TTC549 (cell line): Measurements from ENCODE around the gene CCDC158.
"Not testable (repeated sequence)": the region's sequence is repeated elsewhere in the genome, so short reads cannot be mapped to it uniquely, and the experiment has no call there.

Source experiments
- FAIRE-seq: peaks from 2 replicates; lab custom pipeline; 2012; peaks lifted over from hg19 to GRCh38; lab: Jason Lieb, UNC

CCDC158 gene

DNA sequence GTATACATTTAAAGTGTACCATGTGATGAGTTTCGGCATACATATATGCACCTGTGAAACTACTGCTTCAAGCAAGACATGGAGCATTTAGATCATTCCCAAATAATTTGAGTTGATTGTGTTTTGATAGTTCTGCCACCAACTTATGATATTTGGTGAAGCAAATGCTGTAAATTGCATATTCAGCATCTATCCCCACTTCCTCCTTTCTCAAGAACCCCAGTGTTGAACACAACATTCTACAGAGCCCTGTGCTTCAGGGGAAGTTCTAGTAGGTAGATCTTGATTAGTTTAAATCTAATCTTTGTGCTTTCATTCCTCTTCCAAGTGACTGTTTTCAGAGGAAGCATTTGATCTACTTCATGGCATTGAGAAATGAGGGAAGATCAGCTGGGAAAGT, 8.7 kb upstream of the CCDC158 start:
- FAIRE-seq, result no peak

DNA sequence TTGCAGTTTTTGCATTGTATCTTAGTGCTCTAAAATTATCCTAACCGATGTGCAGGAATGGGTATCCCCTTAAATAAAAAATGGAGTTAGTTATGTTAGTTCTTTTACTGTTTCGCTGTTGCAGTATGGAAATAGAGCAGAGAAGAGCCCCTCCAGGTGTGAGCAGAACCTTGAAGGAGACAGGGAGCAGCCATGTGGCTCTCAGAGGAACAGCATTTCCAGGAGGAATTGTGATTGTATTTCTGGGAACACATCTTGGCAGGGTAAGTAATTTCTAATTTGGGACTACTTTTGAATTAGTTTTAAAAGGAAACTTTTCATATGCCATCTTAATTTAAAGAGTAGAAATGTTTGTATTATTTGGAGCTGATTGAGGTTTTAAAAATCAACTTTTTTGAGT, 5.3 kb upstream of the CCDC158 start:
- FAIRE-seq, result no peak

- FAIRE-seq, result not testable (repeated sequence)
Observed at GRCh38 chr4:76423159-76423558, 2.2 kb upstream of the CCDC158 start.

DNA sequence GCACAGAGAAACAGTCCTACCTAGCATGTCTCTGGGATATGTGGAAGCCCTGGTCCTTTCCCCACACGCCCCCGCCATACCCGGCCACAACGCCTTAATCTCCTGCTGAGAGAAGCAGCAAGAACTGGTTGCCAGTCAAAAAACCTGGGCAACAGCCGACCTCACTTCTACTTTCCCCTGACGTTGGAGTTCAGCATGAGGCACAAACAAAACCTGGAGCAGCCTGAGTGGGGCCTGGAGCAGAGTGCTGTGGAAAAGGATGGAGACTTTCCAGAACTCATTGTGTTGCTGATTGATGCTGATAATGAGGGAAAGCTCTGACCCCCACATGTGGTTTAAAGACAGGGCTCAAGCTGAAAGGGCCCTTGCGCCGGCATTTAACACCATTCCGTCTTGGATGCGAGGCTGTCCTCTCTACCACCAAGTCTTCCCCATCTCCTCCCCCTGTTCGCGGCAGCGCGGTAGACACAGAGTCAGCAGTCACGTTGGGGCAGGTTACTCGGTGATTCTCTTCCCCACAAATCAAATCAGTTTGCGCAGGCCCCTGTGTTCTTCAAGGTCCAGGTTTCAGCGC, 666 bp downstream of the CCDC158 start:
- no peak for FAIRE-seq

- FAIRE-seq, result no peak
Observed at GRCh38 chr4:76410636-76411035, 10.3 kb downstream of the CCDC158 start.

DNA sequence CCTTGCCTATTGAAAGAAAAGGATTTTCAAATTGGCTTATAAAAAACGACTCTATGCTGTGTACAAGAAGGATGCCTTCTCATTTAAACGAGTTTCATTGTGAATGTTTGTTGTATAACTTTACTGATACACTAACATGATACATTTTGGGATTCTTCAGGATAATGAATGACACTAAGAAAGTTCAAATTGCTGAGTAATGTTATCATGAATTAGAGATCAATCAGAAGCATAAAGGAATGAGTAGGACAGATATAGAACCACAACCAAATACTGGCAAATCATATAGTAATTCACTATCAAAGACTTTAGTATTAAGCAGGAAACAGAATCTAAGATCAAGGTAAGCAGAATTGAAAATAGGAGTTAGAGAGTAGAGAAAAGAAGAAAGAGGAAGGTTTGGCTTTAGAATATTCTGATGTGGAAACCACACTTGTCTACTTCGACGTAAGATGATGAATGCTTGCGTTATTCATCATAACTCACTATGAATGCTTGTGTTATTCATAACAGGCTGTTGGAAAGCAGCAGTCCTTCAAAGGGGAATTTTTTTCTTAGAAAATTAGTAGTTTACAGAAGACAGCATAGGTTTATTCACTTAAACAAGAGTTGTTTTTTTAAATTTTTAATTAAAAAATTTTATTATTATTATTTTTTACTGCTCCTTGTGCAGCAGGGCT, 13.4 kb downstream of the CCDC158 start:
- no peak for FAIRE-seq

GRCh38 chr4:76406081-76406480, 14.9 kb downstream of the CCDC158 start:
- FAIRE-seq, result no peak

GRCh38 chr4:76401654-76402053, 19.3 kb downstream of the CCDC158 start:
- FAIRE-seq, result no peak

GRCh38 chr4:76388160-76388908, 32.6 kb downstream of the CCDC158 start:
- no peak for FAIRE-seq

GRCh38 chr4:76386566-76387305, 34.2 kb downstream of the CCDC158 start:
- FAIRE-seq, result no peak

DNA sequence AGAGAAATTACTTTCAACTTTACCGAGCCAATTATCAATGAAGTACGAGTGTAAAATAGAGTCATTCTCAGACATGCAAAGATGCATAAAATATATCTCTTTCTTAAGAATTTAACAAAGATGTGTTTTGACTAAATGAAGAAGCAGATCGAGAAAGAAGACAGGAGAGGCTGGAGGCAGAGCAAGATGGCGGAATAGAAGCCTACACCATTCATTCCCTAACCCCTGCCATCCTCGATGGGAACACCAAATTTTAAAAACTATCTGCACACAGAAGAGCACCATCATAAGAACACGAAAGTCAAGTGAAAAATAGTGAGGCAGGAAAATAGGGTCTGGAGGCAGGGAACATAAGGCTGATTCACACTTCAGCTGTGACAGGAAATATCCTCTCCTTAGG, 35.0 kb downstream of the CCDC158 start:
- FAIRE-seq, result no peak

GRCh38 chr4:76384052-76384451, 36.9 kb downstream of the CCDC158 start:
- FAIRE-seq, result no peak

DNA sequence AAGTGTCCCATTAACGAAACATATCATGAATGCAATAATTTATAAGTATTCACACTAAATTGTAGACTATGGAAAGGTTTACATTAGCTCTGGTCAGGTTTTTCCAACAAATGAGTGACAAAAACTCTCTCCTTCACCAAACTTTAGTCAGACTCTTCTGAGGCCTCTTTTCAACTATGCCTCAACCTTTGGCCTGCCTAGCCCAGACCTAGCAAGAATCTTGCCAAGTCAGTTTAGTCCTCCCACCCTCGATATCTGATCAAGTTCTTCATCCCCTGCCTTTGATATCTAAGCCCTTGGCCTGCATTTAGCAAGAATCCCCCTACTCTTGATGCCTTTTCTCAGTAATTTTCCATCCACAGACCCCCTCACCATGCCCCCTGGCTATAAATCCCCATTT, 37.9 kb downstream of the CCDC158 start:
- no peak for FAIRE-seq

DNA sequence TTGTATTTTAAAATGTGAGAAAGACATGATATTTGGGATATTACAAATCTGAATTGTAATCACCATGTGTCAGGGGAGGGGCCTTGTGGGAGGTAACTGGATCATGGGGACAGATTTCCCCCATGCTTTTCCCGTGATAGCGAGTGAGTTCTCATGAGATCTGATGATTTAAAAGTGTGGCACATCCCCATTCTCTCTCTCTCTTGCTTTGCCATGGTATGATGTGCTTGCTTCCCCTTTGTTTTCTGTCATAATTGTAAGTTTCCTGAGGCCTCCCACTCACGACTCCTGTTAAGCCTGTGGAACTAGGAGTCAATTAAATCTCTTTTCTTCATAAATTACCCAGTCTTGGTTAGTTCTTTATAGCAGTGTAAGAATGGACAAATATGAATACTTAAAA, 39.0 kb downstream of the CCDC158 start:
- FAIRE-seq, result no peak

DNA sequence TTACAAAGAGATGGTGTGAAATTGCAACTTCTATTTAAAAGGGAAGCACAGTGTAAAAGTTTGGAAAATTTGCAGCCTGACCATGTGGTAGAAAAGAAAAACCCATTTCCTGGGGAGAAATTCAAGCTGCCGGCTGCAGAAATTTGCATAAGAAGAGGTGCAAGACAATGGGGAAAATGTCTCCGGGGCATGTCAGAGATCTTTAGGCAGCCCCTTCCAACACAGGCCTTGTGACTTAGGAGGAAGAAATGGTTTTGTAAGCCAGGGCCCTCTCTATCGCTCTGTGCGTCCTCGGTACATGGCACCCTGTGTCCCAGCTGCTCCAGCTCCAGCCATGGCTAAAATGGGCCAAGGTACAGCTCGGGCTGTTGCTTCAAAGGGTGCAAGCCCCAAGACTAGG, 40.4 kb downstream of the CCDC158 start:
- FAIRE-seq, result no peak

- FAIRE-seq, result no peak
Observed at GRCh38 chr4:76377911-76378310, 43.0 kb downstream of the CCDC158 start.

- no peak for FAIRE-seq
Observed at GRCh38 chr4:76377481-76377901, 43.5 kb downstream of the CCDC158 start.

DNA sequence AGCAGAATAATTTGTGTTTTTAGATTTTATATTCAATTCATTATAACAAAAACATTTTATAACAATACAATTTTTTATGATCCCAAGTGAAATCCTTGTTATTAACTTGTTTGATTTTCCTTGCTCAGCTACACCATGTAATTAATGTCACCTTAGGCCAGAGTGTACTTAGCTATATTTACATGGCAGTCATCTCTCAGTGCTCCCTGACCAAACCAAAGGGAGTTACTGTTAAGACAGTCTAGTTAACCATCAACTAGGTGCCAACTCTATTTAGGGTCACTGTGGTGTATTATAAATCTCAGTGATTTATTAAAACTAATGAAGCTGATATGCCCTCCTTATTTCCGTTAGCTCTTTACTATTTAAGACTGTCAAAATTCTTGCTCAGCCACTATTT, 44.4 kb downstream of the CCDC158 start:
- no peak for FAIRE-seq

DNA sequence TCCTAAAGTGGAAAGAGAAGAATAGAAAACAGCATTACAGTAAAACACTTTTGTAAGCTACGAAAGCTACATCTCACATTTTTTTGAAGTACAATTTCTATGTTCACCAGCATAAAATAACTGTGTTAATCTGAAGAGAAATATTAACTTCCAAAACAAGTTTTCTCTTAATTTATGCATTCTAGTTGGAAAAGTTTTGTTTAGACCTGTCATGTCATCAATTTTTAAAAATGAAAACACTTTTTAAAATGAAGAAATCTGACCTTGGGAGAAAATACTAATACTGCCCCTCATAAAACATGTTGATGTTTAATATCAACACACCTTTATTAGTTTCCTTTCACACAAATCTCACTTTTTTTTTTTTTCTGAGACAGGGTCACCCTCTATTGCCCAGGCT, 45.2 kb downstream of the CCDC158 start:
- no peak for FAIRE-seq

DNA sequence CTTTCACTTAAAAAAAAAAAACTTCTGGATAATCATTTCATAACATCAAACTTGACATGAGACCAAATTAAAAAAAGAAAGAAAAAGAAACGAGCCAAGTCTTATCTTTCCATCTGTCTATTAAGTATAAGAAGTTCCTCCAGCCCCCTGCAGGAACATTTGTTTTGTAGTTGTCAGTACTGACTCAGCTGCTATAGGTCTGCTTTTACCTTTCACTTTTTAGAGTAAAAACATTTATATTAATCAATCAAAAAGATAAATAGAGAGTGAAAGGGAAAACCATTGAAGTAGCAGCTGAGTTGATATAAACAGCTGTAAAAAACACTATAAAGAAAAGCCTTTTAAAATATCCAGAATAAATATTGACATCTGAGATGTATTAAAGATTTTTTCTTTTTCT, 46.1 kb downstream of the CCDC158 start:
- no peak for FAIRE-seq

DNA sequence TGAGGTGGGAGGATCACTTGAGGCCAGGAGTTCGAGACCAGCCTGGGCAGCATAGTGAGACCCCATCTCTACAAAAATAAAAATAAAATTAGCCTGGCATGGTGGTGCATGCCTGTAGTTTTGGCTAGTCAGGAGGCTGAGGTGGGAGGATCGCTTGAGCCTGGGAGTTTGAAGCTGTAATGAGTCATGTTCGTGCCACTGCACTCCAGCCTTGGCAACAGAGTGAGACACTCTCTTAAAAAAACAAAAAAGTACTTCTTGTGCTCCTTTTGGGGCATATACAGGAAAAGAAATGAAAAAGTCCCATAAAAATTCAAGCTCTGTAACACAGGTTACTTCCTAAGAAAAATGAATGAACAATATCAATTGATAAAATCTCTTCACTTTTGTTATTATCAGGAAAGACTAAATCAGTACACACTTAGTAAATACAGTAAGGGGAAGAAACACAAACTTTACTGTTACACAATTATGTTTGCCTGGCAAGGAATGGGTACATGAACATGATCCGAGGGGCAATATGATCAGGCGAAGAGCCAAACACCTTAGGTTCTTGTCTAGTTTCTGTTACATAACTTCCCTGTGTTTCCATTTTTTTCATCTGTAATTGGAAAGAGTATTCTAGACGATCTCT, 46.9 kb downstream of the CCDC158 start:
- no peak for FAIRE-seq

DNA sequence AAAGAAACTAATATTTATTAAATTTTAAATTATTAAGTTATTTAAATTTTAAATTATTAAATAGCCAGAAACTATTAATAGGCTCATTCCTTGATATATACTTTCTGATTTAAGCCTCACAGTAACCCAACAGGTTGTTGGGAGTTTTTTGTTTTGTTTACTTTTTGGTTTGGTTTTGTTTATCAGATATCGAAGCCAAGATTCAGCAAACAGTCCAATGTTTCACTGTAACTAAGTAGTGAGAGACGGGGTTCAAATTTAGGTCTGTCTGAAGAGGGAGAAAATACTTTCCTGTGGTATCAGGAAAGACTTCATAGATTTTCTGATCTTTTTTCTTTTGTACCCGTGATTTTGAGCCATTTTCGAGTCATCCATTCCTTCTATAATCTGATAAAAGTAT, 54.2 kb downstream of the CCDC158 start:
- FAIRE-seq, result no peak

DNA sequence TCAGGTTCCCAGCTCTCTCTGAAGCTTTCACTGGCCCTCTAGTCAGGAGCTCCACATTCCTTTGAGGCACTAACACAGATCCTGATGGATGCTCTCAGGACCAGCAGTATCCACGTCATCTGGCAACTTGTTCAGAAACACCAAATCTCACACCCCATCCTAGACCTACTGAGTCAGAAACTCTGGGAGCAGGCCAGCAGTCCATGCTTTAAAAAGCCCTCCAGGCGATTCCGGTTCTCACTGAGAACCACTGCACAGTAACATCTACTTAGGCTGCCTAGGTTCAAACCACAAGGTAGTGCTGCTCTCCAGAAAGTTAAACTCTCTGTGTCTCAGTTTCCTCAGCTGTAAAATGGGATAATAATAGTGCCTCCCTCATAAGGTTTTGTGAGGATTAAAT, 55.3 kb downstream of the CCDC158 start:
- FAIRE-seq, result no peak
